Endometrial microvascular endothelial cells (primary cell): ENCODE measurements around the gene EREG. TPM values are rescaled to one million over a fixed set of nuclear protein-coding genes. Genes with fewer than 3 reads are reported as not detected.

Source experiments
- total RNA-seq: library from RNA; depleted of rRNA; stranded (reverse); fragments of >200 nt; gene quantifications from one replicate; pipeline ENCODE4 v1.2.3, GENCODE V29; 2015; ENCODE audit errors: inconsistent ontology term

EREG gene
- total RNA-seq, 1 donor from 2014 or later, result not detected

Other genes with a start within 250 kb of the EREG start
- 18.1 TPM for gene MTHFD2L, start 207.0 kb upstream of the EREG start, total RNA-seq
- gene EPGN, start 56.7 kb upstream of the EREG start, total RNA-seq, result not detected
- gene AREG, start 80.0 kb downstream of the EREG start, total RNA-seq, result 1.4 TPM